Loucy (cell line): ENCODE data around the gene KLHL35.

ENCODE experiments used
- CTCF ChIP-seq: fragments of 200-600 bp; sonication (generic); conservative IDR thresholded peaks from 2 replicates; pipeline ENCODE4 v1.5.1; 2014; ENCODE audit warnings: mild to moderate bottlenecking, antibody characterized with exemption, low read length
- EZH2phosphoT487 ChIP-seq: fragments of 200-600 bp; IDR thresholded peaks from 2 replicates; pipeline ENCODE4 v1.6.1; 2018; ENCODE audit warnings: antibody characterized with exemption, mild to moderate bottlenecking, moderate library complexity, borderline replicate concordance

- TF ChIP-seq CTCF = no peak
- TF ChIP-seq EZH2phosphoT487 = no peak
Observed at GRCh38 chr11:75426720-75427086, 6.3 kb downstream of the KLHL35 start.
